ENCODE measurements around the gene SLAMF6.
"Not testable (repeated sequence)": the region's sequence is repeated elsewhere in the genome, so short reads cannot be mapped to it uniquely, and the experiment has no call there.

The SLAMF6 gene

DNA sequence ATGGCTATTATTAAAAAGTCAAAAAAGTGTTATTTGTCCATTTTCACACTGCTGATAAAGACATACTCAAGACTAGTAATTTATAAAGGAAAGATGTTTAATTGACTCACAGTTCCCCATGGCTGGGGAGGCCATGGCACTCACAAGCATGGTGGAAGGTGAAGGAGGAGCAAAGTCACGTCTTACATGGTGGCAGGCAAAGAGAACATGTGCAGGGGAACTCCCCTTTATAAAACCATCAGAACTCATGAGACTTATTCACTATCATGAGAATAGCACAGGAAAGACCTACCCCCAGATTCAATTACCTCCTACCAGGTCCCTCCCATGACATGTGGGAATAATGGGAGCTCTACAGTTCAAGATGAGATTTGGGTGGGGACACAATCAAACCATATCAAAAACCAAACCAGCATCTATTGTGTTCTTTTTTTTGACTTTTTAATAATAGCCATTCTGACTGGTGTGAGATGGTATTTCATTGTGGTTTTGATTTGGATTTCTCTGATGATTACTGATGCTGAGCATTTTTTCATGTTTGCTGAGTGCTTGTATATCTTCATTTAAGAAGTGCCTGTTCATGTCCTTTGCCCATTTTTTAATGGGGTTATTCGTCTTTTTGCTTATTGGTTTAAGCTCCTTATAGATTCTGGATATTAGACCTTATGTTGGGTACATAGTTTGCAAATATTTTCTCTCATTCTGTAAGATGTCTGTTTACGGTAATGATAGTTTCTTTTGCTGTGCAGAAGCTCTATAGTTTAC is 24.6 kb downstream of the SLAMF6 start:
- not testable (repeated sequence) for H3K4me3 Mint-ChIP-seq, H3K27me3 Mint-ChIP-seq, H3K9me3 Mint-ChIP-seq
- H3K27ac Mint-ChIP-seq, result peak overlapping the region; percentile 19
- peaks cover 50% of the 10 kb centered on the region for H3K36me3 Mint-ChIP-seq
- peaks cover 76% of the 10 kb centered on the region for H3K4me1 Mint-ChIP-seq

GRCh38 chr1:160496334-160496733 is 26.7 kb downstream of the SLAMF6 start:
- H3K4me1 Mint-ChIP-seq, result peaks cover 55% of the 10 kb centered on the region
- H3K9me3 Mint-ChIP-seq, result peaks cover 5% of the 10 kb centered on the region
- H3K27me3 Mint-ChIP-seq, result no peaks in the 10 kb centered on the region
- peaks cover 38% of the 10 kb centered on the region for H3K36me3 Mint-ChIP-seq
- H3K4me3 Mint-ChIP-seq, result no peak overlapping the region
- peak overlapping the region; percentile 32 for H3K27ac Mint-ChIP-seq

DNA sequence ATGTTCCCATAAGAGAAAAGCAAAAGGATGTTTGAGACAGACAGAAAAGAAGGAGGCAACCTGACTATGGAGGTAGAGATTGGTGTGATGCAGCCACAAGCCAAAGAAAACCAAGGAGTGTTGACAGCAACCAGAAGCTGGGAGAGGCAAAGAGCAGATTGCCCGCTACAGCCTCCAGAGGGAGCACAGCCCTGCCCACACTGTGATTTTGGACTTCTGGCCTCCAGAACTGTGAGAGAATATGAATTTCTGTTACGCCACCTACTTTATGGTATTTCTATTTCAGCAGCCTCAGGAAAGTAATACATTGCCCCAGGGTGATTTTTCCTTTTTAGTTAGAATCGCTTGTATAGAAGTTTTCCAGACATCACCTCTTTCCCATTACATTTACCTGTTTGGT is 28.4 kb downstream of the SLAMF6 start:
- H3K4me3 Mint-ChIP-seq, result no peak overlapping the region
- H3K27me3 Mint-ChIP-seq, result no peaks in the 10 kb centered on the region
- peaks cover 48% of the 10 kb centered on the region for H3K4me1 Mint-ChIP-seq
- H3K27ac Mint-ChIP-seq, result peak overlapping the region; percentile 52
- H3K9me3 Mint-ChIP-seq, result peaks cover 4% of the 10 kb centered on the region
- H3K36me3 Mint-ChIP-seq, result peaks cover 43% of the 10 kb centered on the region

- H3K9me3 Mint-ChIP-seq, result no peaks in the 10 kb centered on the region
These were observed 30.4 kb downstream of the SLAMF6 start for GRCh38 chr1:160492617-160493016.

DNA sequence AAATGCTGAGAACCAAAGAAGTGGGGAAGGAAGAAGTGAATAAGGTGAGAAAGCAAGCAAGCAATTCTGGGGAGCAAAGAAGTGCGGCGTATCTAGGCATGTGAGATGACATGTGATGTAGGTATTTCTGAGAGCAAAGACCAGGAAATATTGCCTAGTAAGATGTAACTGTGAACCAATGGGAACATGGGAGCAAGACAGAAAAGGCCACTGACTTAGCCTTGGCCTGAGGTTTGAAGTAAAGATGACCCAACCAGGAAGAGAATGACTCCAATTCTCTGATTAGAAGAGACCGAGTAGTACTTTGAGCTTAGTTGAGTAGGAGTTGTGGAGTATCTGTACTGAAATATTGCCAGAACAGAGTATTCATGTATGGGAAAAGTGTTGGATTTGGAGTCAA is 31.1 kb downstream of the SLAMF6 start:
- Mint-ChIP-seq H3K4me1 (peaks cover 39% of the 10 kb centered on the region), H3K27ac (no peak overlapping the region), H3K36me3 (peaks cover 31% of the 10 kb centered on the region), H3K27me3 (no peaks in the 10 kb centered on the region), H3K9me3 (no peaks in the 10 kb centered on the region), H3K4me3 (no peak overlapping the region)

More at GRCh38 chr1:160492617-160493016, 30.4 kb downstream of the SLAMF6 start:
- H3K27ac Mint-ChIP-seq, result no peak overlapping the region
- H3K4me3 Mint-ChIP-seq, result no peak overlapping the region
- H3K4me1 Mint-ChIP-seq, result peaks cover 44% of the 10 kb centered on the region
- peaks cover 33% of the 10 kb centered on the region for H3K36me3 Mint-ChIP-seq
- no peaks in the 10 kb centered on the region for H3K27me3 Mint-ChIP-seq

DNA sequence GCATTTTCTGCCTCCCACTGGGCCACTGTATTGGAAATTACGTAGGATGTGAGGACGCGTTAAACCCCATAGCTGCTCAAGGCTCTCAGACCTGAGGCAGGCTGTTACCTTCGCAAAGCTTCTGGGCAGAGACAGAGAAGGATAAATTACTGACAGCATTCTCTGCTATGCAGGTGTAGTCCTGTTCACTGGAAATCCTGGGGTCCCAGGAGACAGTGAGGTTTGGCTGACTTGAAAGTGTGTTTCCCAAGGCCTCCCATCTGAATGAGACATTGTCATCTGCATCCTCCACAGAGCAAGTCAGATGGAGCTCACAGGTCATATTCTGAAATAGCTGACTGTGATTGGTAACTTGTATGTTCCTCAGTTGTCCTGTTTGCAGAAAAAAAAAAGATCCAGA is 32.0 kb downstream of the SLAMF6 start:
- Mint-ChIP-seq H3K4me3 (no peak overlapping the region), H3K27me3 (no peaks in the 10 kb centered on the region), H3K4me1 (peaks cover 35% of the 10 kb centered on the region), H3K27ac (peak overlapping the region; percentile 9), H3K9me3 (no peaks in the 10 kb centered on the region), H3K36me3 (peaks cover 35% of the 10 kb centered on the region)

GRCh38 chr1:160489513-160490261 is 33.4 kb downstream of the SLAMF6 start:
- Mint-ChIP-seq H3K27ac (peak overlapping the region; percentile 92), H3K27me3 (no peaks in the 10 kb centered on the region), H3K36me3 (peaks cover 36% of the 10 kb centered on the region), H3K4me3 (no peak overlapping the region), H3K4me1 (peaks cover 28% of the 10 kb centered on the region), H3K9me3 (no peaks in the 10 kb centered on the region)

- Mint-ChIP-seq H3K27ac (peak overlapping the region; percentile 57), H3K27me3 (no peaks in the 10 kb centered on the region), H3K36me3 (peaks cover 35% of the 10 kb centered on the region), H3K4me3 (no peak overlapping the region), H3K4me1 (peaks cover 33% of the 10 kb centered on the region), H3K9me3 (no peaks in the 10 kb centered on the region)
These were observed 34.6 kb downstream of the SLAMF6 start for GRCh38 chr1:160488347-160489058.

- Mint-ChIP-seq H3K36me3 (peaks cover 38% of the 10 kb centered on the region), H3K27me3 (no peaks in the 10 kb centered on the region), H3K4me3 (no peak overlapping the region), H3K9me3 (peaks cover 3% of the 10 kb centered on the region), H3K27ac (peak overlapping the region; percentile 9), H3K4me1 (peaks cover 49% of the 10 kb centered on the region)
These were observed 36.6 kb downstream of the SLAMF6 start for GRCh38 chr1:160486453-160486852.

DNA sequence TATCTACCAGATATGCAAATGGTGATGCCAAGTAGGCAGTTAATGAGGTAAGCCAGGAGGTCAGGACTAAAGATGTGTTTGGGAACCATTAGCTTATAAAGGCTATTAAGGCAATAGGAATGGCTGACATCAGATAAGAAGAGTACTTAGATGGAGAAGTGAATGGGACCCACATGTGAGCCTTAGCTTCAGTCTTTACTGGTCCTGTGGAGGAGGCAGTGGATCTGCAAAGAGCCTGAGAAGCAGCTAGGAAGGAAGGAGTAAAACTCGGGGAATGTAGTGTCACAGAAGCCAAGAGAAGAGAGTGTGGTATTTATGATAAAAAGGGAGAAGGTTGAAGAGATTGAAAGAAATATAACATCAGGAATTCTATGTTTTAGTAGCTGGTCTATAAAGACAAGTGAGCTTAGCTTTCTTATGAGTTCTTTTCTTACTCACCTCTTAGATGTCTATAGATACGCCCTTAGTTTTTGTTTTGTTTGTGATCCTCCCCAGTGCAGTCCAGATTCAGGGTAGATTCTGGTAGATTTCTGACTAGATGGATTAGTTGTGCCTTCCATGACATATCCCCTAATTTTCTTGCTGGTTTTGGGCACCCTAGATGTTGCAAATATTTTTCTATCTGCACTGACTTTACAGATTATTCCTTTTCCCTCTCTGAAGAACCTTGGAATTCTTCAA is 39.4 kb downstream of the SLAMF6 start:
- Mint-ChIP-seq H3K27ac (peak overlapping the region; percentile 68), H3K4me3 (no peak overlapping the region), H3K4me1 (peaks cover 54% of the 10 kb centered on the region)

GRCh38 chr1:160481979-160482596 is 41.0 kb downstream of the SLAMF6 start:
- no peaks in the 10 kb centered on the region for H3K27me3 Mint-ChIP-seq
- H3K4me1 Mint-ChIP-seq, result peaks cover 51% of the 10 kb centered on the region
- H3K4me3 Mint-ChIP-seq, result no peak overlapping the region
- H3K36me3 Mint-ChIP-seq, result peaks cover 37% of the 10 kb centered on the region
- H3K27ac Mint-ChIP-seq, result peak overlapping the region; percentile 91
- H3K9me3 Mint-ChIP-seq, result peaks cover 5% of the 10 kb centered on the region

More for the DNA sequence above, 39.4 kb downstream of the SLAMF6 start:
- Mint-ChIP-seq H3K9me3 (peaks cover 5% of the 10 kb centered on the region), H3K36me3 (peaks cover 36% of the 10 kb centered on the region), H3K27me3 (no peaks in the 10 kb centered on the region)

- Mint-ChIP-seq H3K4me1 (peaks cover 51% of the 10 kb centered on the region), H3K36me3 (peaks cover 25% of the 10 kb centered on the region)
- H3K4me3 Mint-ChIP-seq, H3K27ac Mint-ChIP-seq, H3K27me3 Mint-ChIP-seq, H3K9me3 Mint-ChIP-seq: not testable (repeated sequence)
These were observed 42.3 kb downstream of the SLAMF6 start for GRCh38 chr1:160480781-160481180.

- H3K4me3 Mint-ChIP-seq, H3K27ac Mint-ChIP-seq, H3K9me3 Mint-ChIP-seq, H3K27me3 Mint-ChIP-seq: not testable (repeated sequence)
- H3K4me1 Mint-ChIP-seq, result peaks cover 42% of the 10 kb centered on the region
- H3K36me3 Mint-ChIP-seq, result peaks cover 18% of the 10 kb centered on the region
These were observed 44.0 kb downstream of the SLAMF6 start for GRCh38 chr1:160479091-160479490.

DNA sequence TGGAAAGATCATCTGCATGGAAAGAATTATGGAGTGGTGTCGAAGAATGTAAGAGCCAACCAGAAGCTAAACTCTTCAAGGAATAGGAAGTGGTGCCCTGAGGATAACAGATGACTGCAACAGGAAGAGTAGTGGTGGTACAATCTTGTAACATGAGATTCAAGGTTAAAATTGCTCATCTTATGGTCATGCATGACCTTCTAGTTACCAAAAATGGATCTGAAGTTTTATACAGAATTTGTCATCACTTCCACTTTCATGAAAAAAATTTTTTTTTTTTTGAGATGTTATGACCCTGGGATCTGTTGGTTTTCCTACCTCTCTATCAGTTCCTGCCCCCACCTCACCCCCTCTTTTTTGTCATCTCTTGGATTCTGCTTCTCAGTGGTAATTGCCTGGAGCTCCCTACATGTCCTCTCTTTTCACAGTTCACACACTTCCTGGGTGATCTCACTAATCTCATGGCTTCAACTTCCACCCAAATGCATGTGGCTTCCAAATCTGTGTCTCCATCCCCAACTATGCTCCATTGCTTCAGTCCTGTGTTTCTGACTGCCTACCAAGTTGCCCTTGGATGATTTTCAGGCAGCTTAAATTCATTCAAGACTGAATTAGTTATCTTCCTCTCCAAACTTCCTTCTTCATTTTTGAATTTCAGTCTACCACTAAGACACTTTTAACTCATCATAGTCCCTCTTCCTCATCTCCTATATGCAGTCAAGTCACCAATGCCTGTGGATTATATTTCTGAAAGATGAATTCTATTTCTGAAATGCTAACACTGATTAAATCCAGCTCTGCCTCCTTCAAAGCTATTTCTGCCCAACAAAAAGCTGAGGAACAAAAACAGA is 48.4 kb downstream of the SLAMF6 start:
- Mint-ChIP-seq H3K4me3 (no peak overlapping the region), H3K27ac (no peak overlapping the region), H3K27me3 (no peaks in the 10 kb centered on the region), H3K4me1 (peaks cover 8% of the 10 kb centered on the region), H3K36me3 (peaks cover 6% of the 10 kb centered on the region), H3K9me3 (no peaks in the 10 kb centered on the region)

All from activated naive CD4-positive, alpha-beta T cell treated with anti-CD3 and anti-CD28 coated beads, Interleukin-2, amount 50 U/mL, for 24 hours (primary cell).